Chondrocyte (in vitro differentiated cells): ENCODE data around the gene TFDP1. TPM values are rescaled to one million over a fixed set of nuclear protein-coding genes. Genes with fewer than 3 reads are reported as not detected.

Experiments
- DNase-seq: peaks from one replicate; pipeline ENCODE4 v3.0.0; 2021; ENCODE audit warnings: mixed read lengths, low spot score
- H3K27ac Mint-ChIP-seq: one replicate; pipeline ENCODE4 v1.8.0; 2021; ENCODE audit warnings: mild to moderate bottlenecking, moderate library complexity, mixed read lengths; ENCODE audit not compliant: unreplicated experiment
- H3K27me3 Mint-ChIP-seq: 2 replicates; pipeline ENCODE4 v1.8.0; 2021; ENCODE audit warnings: low read depth, mixed read lengths
- H3K36me3 Mint-ChIP-seq: 2 replicates; pipeline ENCODE4 v1.8.0; 2021; ENCODE audit warnings: low read depth, mixed read lengths
- H3K4me1 Mint-ChIP-seq: 2 replicates; pipeline ENCODE4 v1.8.0; 2021; ENCODE audit warnings: low read depth, mild to moderate bottlenecking, mixed read lengths
- H3K4me3 Mint-ChIP-seq: one replicate; pipeline ENCODE4 v1.8.0; 2021; ENCODE audit warnings: mild to moderate bottlenecking, moderate library complexity, mixed read lengths; ENCODE audit not compliant: unreplicated experiment
- H3K9me3 Mint-ChIP-seq: 2 replicates; pipeline ENCODE4 v1.8.0; 2021; ENCODE audit warnings: low read depth, mixed read lengths
- total RNA-seq: library from RNA; stranded (reverse); gene quantifications from 3 replicates; pipeline ENCODE4 v1.2.1, GENCODE V29; 2021
- TF ChIP-seq, protein P1 (sequence below): fragments of 200-600 bp; sonication (generic); IDR thresholded peaks from 2 replicates; pipeline ENCODE4 v1.5.0; 2021; ENCODE audit warnings: antibody characterized with exemption, mild to moderate bottlenecking, moderate library complexity

TFDP1 gene
- total RNA-seq, 1 donor from 2014 or later, result 54.3 TPM

DNA sequence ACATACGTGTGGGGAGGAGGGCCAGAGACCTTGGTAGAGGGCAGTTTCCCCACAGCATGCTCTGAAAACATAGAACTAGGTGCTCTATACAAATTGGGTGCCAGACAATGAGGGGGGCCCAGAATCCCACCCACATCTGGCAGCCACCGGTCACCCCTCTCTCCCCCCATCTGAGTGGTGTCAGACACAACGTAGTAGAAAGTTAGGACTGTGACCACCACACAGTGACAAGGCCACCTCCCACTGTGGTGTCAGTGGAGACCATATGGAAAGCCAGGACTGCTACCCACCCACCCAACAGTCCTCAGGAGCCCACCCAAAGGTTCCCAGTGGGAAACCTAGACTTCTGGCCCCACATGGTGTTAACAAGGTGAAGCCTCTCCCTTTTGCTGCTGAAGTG is 75.5 kb downstream of the TFDP1 start:
- H3K27me3 Mint-ChIP-seq, result peaks cover 6% of the 10 kb centered on the region
- H3K4me1 Mint-ChIP-seq, result no peaks in the 10 kb centered on the region
- peaks cover 7% of the 10 kb centered on the region for H3K36me3 Mint-ChIP-seq
- peaks cover 25% of the 10 kb centered on the region for H3K9me3 Mint-ChIP-seq
- no peak overlapping the region for H3K4me3 Mint-ChIP-seq
- TF ChIP-seq, protein P1, sequence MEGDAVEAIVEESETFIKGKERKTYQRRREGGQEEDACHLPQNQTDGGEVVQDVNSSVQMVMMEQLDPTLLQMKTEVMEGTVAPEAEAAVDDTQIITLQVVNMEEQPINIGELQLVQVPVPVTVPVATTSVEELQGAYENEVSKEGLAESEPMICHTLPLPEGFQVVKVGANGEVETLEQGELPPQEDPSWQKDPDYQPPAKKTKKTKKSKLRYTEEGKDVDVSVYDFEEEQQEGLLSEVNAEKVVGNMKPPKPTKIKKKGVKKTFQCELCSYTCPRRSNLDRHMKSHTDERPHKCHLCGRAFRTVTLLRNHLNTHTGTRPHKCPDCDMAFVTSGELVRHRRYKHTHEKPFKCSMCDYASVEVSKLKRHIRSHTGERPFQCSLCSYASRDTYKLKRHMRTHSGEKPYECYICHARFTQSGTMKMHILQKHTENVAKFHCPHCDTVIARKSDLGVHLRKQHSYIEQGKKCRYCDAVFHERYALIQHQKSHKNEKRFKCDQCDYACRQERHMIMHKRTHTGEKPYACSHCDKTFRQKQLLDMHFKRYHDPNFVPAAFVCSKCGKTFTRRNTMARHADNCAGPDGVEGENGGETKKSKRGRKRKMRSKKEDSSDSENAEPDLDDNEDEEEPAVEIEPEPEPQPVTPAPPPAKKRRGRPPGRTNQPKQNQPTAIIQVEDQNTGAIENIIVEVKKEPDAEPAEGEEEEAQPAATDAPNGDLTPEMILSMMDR, result no peak
- H3K27ac Mint-ChIP-seq, result no peak overlapping the region
- no peak for DNase-seq

- TF ChIP-seq, protein P1, result no peak
- Mint-ChIP-seq H3K27ac (no peak overlapping the region), H3K4me1 (no peaks in the 10 kb centered on the region), H3K9me3 (peaks cover 25% of the 10 kb centered on the region), H3K27me3 (peaks cover 6% of the 10 kb centered on the region), H3K4me3 (no peak overlapping the region), H3K36me3 (peaks cover 7% of the 10 kb centered on the region)
- no peak for DNase-seq
Measured at GRCh38 chr13:113661509-113661908, 77.0 kb downstream of the TFDP1 start.

- peaks cover 7% of the 10 kb centered on the region for H3K36me3 Mint-ChIP-seq
- H3K27ac Mint-ChIP-seq, result no peak overlapping the region
- H3K27me3 Mint-ChIP-seq, result peaks cover 7% of the 10 kb centered on the region
- no peak overlapping the region for H3K4me3 Mint-ChIP-seq
- TF ChIP-seq, protein P1, result no peak
- H3K4me1 Mint-ChIP-seq, result no peaks in the 10 kb centered on the region
- H3K9me3 Mint-ChIP-seq, result peaks cover 25% of the 10 kb centered on the region
- no peak for DNase-seq
Measured at GRCh38 chr13:113663934-113664333, 79.4 kb downstream of the TFDP1 start.

DNA sequence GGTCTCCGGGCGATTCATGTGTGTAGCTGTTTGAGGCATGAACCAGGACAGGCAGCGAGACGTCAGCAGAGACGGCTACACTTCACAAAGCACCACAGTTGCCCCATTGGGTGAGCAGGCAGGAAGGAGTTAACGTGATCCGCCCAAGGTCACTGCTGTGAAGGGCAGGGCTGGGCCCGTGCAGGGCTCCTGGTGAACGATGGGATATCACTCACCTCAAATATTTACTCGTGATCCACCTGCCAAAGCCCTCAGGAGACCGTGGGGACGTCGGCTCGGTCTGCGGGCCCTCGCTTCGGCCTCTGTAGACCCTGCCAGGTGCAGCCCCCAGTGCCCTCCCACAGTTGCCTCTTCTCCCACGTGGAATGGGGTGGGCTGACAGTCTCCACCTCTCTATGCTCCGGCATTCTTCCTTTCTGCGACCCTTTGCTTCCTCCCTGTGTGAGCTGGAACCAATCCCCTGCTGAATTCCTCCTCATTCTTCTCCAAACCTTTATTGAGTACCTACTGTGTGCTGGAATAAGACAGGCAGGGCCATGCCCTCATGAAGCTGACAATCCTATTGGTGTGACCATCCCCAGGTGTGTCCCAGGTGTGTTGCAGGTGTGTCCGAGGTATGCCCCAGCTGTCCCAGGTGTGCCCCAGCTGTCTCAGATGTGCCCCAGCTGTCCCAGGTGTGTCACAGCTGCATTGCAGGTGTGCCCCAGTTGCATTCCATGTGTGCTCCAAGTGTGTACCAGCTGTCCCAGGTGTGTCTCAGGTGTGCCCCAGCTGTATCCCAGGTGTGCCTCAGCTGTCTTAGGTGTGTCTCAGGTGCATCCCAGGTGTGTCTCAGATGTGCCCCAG is 80.4 kb downstream of the TFDP1 start:
- peak; percentile 74 for DNase-seq
- no peak overlapping the region for H3K27ac Mint-ChIP-seq
- peaks cover 8% of the 10 kb centered on the region for H3K27me3 Mint-ChIP-seq
- no peak overlapping the region for H3K4me3 Mint-ChIP-seq
- no peaks in the 10 kb centered on the region for H3K4me1 Mint-ChIP-seq
- H3K9me3 Mint-ChIP-seq, result peaks cover 25% of the 10 kb centered on the region
- TF ChIP-seq, protein P1, result no peak
- peaks cover 7% of the 10 kb centered on the region for H3K36me3 Mint-ChIP-seq

DNA sequence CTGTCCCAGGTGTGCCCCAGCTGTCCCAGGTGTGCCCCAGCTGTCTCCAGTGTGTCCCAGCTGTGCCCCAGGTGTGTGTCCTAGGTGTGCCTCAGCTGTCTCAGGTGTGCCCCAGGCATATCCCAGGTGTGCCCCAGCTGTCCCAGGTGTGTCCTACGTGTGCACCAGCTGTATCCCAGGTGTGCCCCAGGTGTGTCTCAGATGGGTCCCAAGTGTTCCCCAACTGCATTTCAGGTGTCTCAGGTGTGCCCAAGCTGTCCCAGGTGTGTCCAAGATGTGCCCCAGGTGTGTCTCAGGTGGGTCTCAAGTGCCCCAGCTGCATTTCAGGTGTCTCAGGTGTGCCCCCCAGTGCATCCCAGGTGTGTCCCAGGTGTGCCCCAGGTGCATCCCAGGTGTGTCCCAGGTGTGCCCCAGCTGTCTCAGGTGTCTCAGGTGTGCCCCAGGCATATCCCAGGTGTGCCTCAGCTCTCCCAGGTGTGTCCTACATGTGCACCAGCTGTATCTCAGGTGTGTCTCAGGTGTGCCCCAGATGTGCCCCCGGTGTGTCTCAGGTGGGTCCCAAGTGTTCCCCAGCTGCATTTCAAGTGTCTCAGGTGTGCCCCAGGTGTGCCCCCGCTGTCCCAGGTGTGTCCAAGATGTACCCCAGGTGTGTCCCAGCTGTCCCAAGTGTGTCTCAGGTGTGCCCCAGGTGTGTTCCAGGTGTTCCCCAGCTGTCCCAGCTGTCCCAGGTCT is 81.2 kb downstream of the TFDP1 start:
- Mint-ChIP-seq H3K36me3 (peaks cover 7% of the 10 kb centered on the region), H3K9me3 (peaks cover 19% of the 10 kb centered on the region), H3K27me3 (peaks cover 8% of the 10 kb centered on the region), H3K4me3 (no peak overlapping the region), H3K27ac (no peak overlapping the region), H3K4me1 (no peaks in the 10 kb centered on the region)
- peak; percentile 68 for DNase-seq
- TF ChIP-seq, protein P1, result no peak
